GM19467 (cell line): ENCODE data around the gene PRR22.

Source experiments
- ATAC-seq: cut with Tn5 transposase; IDR thresholded peaks from one replicate; pipeline ENCODE4 v1.9.1; 2021; ENCODE audit warnings: mild to moderate bottlenecking, moderate library complexity; ENCODE audit not compliant: unreplicated experiment

The PRR22 gene

DNA sequence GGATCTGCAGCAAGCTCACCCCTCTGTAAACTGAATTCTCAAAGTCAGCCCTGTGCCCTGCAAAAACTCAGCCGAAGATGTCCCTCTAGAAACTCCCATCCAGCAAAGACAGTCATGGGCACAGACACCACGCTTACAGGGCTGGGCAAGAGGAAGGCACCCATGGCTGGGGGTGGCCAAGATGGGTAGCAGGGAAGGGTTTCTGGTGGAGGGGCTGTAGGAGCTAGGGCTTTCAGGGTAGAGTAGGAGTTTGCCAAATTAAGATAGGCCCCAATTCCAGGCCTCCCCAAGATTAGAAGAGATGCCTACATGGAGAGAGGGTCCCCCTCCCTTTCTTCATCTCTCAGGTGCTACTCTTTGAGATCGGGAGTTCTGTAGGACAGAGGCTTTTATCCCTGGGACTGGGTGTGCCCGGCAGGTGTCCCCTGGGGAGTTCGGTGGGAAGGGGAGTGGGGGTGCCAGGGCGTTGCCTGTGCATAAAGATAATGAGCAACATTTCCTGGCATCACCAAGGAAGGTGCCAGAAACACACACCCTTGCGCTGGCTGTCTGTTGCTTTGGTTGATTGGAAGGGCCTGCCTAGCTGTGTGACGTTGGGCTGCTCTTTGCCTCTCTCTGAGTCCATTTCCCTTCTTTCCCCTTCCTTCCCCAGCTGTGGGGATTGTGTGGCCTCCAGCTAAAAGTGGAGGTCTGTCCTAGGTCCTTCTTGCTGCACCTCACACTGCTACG is 29.7 kb upstream of the PRR22 start:
- ATAC-seq = no peak

DNA sequence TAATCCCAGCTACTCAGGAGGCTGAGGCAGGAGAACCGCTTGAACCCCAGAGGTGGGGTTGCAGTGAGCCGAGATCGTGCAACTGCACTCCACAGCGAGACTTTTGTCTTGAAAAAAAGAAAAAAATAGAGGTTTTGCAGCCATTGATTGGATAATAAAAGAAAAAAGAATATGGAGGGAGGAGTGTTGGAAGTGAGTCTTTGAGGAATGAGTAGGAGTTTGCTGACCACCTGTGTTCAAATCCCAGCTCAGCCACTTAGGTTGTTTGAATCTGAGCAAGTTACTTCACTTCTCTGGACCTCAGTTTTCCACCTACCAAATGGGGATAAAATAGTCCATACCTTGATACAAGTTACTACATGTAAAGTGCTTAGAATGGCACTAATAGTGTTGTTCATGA is 26.6 kb upstream of the PRR22 start:
- no peak for ATAC-seq

- no peak for ATAC-seq
These were observed 24.9 kb upstream of the PRR22 start for GRCh38 chr19:5809469-5809868.

DNA sequence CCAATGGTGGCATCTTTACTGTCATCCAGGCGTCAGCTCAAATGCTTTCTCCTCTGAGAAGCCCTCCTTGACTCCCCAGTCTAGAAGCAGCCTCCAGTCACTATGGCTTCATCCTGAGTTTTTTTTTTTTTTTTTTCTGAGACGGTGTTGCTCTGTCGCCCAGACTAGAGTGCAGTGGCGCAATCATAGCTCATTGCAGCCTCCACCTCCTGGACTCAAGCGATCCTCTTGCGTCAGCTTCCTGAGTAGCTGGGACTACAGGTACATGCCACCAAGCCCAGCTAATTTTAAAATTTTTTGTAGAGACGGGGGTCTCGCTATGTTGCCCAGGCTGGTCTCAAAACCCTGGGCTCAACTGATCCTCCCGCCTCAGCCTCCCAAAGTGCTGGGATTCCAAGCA is 24.5 kb upstream of the PRR22 start:
- ATAC-seq = no peak

GRCh38 chr19:5808120-5808816 is 23.7 kb upstream of the PRR22 start:
- ATAC-seq = no peak

- no peak for ATAC-seq
These were observed 22.4 kb upstream of the PRR22 start for GRCh38 chr19:5806905-5807304.

- no peak for ATAC-seq
These were observed 21.6 kb upstream of the PRR22 start for GRCh38 chr19:5806133-5806489.

DNA sequence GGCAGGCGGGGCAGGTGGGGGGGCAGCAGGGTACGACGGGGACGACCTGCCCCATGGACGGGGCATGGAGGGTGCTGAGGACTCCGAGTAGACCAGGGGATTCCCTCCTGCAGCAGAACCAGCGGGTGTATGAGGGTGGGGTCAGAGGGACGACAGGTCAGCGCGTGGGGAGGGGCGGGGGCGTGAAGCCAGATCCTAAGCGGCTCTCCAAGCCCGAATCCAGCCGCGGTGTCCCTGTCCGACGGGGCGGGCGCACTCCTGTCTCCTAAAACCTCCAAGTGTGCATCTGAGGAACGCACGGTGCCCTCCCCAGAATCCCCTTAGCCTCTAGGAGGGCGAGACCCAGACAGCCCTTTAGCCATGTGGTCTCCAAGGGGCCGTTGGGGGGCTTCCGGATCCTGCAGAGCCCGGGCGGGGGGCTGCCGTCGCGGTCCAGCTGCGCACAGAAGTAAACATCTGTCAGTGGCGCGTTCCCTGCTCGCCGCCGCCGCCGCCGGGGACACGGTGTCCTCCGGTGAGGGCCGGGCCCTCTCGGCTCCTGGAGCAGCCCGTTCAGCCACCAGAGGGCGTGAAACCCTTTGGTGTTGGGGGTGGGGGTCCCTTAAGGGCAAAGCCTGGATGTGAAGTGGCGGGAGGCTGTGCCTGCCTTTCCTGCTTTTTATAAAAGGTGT is 21.1 kb upstream of the PRR22 start:
- ATAC-seq = no peak

GRCh38 chr19:5804516-5805461 is 20.2 kb upstream of the PRR22 start, which contains the start of gene NRTN:
NRTN (plus strand) TSS chr19:5805067; CDS start chr19:5824166, 19,099 bp downstream.
- no peak for ATAC-seq

DNA sequence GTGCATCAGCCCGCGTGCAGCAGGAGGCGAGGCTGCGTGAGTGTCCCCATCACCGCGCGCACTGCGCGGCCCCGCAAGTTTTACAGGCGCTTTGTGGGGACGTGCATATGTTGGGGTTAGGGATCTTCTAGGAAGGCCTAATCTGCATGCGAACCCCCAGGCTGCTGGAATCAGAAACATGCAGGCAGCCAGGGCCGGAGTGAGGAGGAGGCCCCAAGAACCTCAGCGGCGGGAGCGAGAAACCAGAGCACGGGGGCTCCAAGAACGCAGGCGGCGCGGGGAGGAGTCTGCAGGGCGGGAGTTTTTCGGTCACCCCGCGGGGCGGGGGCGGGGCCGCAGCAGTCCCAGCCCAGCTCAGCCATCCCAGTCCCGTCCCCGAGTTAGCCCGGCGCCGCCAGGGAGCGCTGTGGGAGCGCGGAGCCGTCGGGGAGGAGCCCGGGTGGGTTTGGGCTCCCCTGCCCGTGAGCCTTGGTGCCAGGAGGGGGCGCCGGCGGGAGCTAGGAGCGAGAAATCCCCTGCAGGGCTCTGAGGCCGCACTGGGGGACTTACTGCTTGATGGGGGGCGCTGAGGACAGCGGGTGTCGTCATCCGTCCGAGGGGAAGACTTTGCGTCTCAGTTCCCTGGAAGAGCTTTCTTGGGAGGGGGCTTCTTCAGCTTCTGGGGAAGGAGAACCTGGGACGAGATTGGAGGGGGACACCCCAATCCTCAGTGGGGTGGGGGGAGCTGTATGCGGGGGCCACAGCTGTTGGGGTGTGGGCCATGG is 19.4 kb upstream of the PRR22 start:
- peak; percentile 75 for ATAC-seq

GRCh38 chr19:5803441-5803751 is 18.9 kb upstream of the PRR22 start:
- ATAC-seq = no peak

DNA sequence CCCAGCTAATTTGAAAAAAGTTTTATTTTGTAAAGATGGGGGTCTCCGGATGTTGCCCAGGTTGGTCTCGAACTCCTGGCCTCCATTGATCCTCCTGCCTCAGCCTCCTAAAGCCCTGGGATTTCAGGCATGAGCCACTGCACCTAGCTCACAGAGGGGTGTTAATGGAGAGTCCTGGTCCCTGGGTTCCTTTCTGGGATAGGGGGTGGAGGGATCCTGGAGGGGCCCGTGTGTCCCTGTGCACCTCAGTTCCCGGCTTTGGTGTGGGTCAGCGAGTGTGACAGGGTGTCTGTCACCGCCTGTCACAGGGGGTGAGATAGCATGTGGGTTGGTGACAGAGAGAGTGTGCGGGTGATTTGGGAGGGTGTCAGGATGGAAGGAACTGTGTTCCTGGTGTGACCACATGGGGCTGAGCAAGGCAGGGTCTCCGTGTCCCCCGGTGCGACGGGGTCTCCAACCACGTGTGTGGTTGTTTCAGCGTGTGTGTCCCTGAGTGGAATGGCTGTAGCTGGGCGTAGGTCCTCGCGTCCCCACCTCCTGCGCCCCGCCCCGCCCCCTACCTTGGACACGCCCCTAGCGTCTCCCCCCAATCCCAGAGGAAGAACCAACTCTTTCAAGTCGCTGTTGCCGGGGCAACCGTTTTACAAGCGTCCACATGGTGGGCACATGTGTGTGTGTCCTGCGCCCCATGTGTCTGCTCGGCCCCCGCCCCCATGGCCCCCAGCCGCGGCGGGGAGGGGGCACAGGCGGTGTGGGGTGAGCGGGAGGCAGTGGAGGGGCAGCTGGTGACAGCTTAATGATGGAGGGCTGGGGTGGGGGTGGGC is 17.5 kb upstream of the PRR22 start:
- ATAC-seq = no peak

DNA sequence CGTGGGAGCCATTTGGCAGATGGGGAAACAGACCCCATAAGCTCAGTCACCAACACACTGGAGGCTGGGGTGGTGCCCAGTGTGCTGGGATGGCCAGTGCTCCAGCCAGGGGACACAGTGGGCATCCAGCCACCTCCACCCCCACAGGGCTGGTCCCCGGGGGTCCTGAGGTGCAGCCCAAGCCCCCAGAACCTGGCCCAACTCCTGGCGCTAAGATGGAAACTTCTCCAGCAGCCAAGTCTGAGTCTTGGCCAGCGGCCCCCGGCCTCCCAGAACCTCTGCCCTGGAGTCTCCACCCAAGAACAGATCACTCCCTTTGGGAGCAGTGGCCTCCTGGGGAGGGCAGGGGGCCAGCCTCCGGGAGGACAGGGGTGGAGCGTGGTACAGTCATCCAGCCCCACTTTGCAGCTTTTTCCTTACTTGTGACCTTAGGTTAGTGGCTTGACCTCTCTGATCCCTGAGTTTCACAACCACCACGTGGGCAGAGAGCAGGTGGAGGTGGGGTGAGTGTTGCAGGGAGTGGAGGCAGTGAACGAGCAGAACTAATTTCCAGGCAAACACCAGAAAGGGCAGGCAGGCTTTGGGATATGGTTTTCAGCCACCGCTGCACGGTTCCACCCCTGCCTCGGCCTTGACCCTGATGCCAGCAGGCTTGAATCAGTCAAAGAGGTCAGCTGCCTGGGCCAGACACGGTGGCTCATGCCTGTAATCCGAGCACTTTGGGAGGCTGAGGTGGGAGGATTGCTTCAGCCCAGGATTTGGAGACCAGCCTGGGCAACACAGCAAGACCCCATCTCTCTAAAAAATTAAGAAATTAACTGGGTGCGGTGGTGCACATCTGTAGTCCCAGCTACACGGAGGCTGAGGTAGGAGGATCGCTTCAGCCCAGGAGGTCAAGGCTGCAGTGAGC is 16.1 kb upstream of the PRR22 start:
- ATAC-seq = no peak

DNA sequence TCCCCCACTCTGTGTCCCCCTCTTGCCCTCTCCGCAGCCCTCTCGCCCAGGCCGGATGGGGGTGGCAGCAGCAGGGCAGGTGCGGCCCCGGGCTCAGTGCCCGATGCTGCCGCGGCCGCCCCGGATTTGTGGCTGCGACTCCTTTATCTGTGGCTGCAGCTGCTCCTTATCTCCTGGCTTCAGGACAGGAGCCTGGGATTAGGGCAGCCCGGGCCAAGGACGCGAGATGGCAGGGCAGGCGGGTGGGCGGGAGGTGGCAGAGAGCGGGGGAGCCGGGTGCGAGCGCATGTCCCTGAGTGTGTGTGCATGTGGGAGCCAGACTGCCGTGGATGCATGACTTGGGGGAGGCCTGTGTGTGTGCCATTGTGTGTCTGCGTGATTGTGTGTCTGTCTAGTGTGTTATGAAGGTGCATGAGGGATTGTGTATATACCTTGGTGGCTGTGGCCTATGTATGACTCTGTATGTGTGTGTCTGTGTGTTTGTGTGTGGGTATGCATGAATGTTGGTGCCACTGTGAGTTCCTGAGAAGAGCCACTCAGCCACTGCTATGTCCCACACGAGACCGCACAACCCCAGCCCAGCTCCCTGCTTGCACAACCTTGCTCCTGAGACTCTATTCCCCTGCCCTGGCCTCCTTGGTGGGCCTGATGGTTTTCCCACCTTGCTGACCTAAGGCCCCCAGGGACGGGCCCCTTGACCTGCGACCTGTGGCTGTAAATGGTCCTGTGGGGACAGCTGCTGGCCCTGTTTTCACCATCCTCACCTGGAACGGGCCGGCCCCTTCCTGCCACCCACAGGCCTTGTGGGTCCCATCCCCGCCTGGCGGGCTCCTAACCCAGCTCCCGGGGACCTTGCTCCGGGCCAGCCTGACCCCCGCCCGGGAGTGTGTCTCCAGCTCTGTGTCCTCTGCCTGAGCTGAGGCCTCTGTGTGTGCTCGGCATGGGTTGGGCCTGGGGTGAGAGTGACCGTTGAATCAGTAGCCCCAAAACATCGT is 15.0 kb upstream of the PRR22 start:
- no peak for ATAC-seq

DNA sequence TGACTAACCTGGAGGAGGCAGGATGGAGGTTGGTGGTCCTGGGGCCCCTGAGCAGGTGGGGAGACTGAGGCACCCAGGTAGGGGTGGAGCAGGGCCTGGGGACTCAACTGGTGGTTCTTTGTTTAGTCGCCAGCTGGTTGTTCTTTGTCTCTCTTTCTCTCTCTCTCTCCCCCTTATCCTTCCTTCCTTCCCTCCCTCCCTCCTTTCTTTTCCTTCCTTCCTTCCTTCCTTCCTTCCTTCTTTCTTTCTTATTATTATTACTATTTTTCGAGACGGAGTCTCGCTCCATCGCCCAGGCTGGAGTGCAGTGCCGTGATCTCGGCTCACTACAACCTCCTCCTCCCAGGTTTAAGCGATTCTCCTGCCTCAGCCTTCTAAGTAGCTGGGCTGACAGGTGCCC is 13.7 kb upstream of the PRR22 start:
- ATAC-seq = no peak

- ATAC-seq = no peak
These were observed 10.9 kb upstream of the PRR22 start for GRCh38 chr19:5795382-5795919.

GRCh38 chr19:5793188-5793587 is 8.6 kb upstream of the PRR22 start:
- no peak for ATAC-seq
